Endothelial cell (in vitro differentiated cells): Measurements from ENCODE around the gene UBAC1. TPM values are rescaled to one million over a fixed set of nuclear protein-coding genes. Genes with fewer than 3 reads are reported as not detected.
A peak's percentile ranks its signal among the peaks of the same experiment; 100 is the strongest.

ENCODE experiments used
- DNase-seq: peaks from one replicate; pipeline ENCODE4 v3.0.0; 2021; ENCODE audit warnings: low spot score
- H3K27ac Mint-ChIP-seq: one replicate; pipeline ENCODE4 v1.8.0; 2021; ENCODE audit warnings: mixed read lengths, inconsistent platforms; ENCODE audit not compliant: unreplicated experiment
- H3K27me3 Mint-ChIP-seq: one replicate; pipeline ENCODE4 v1.8.0; 2021; ENCODE audit warnings: mild to moderate bottlenecking, moderate library complexity, mixed read lengths, inconsistent platforms; ENCODE audit not compliant: unreplicated experiment
- H3K36me3 Mint-ChIP-seq: one replicate; pipeline ENCODE4 v1.8.0; 2021; ENCODE audit warnings: mild to moderate bottlenecking, low read depth, mixed read lengths, inconsistent platforms; ENCODE audit not compliant: unreplicated experiment
- H3K4me1 Mint-ChIP-seq: one replicate; pipeline ENCODE4 v1.8.0; 2021; ENCODE audit warnings: mild to moderate bottlenecking, mixed read lengths, inconsistent platforms; ENCODE audit not compliant: unreplicated experiment
- H3K4me3 Mint-ChIP-seq: one replicate; pipeline ENCODE4 v1.8.0; 2021; ENCODE audit warnings: mild to moderate bottlenecking, mixed read lengths, inconsistent platforms; ENCODE audit not compliant: unreplicated experiment
- H3K9me3 Mint-ChIP-seq: one replicate; pipeline ENCODE4 v1.8.0; 2021; ENCODE audit warnings: mixed read lengths, inconsistent platforms; ENCODE audit not compliant: unreplicated experiment
- CTCF ChIP-seq: fragments of 200-600 bp; sonication (generic); IDR thresholded peaks from one replicate; pipeline ENCODE4 v1.5.0; 2021; ENCODE audit warnings: antibody characterized with exemption; ENCODE audit not compliant: unreplicated experiment
- total RNA-seq: library from RNA; stranded (reverse); fragmentation: NEBNext Ultra II Directional; extraction: Animal tissue kit (Norgen Biotek cat#: 25700); gene quantifications from one replicate; pipeline ENCODE4 v1.2.1, GENCODE V29; 2021; ENCODE audit not compliant: unreplicated experiment

The UBAC1 gene
- total RNA-seq, 1 donor from 2014 or later = 46.8 TPM

GRCh38 chr9:135973277-135974219, 12.4 kb upstream of the UBAC1 start:
- H3K27me3 Mint-ChIP-seq = peaks cover 3% of the 10 kb centered on the region
- no peak for DNase-seq

GRCh38 chr9:135971892-135972291, 10.7 kb upstream of the UBAC1 start:
- Mint-ChIP-seq H3K4me1 (peaks cover 7% of the 10 kb centered on the region), H3K27me3 (peaks cover 6% of the 10 kb centered on the region), H3K9me3 (no peaks in the 10 kb centered on the region), H3K36me3 (no peaks in the 10 kb centered on the region), H3K27ac (no peak overlapping the region), H3K4me3 (no peak overlapping the region)
- TF ChIP-seq CTCF = no peak
- DNase-seq = peak; percentile 67

More at GRCh38 chr9:135973277-135974219, 12.4 kb upstream of the UBAC1 start:
- H3K4me3 Mint-ChIP-seq = no peak overlapping the region
- no peak for TF ChIP-seq CTCF
- H3K36me3 Mint-ChIP-seq = no peaks in the 10 kb centered on the region
- no peaks in the 10 kb centered on the region for H3K9me3 Mint-ChIP-seq
- no peaks in the 10 kb centered on the region for H3K4me1 Mint-ChIP-seq
- no peak overlapping the region for H3K27ac Mint-ChIP-seq

- no peak for DNase-seq
- H3K36me3 Mint-ChIP-seq = no peaks in the 10 kb centered on the region
- peaks cover 5% of the 10 kb centered on the region for H3K27me3 Mint-ChIP-seq
- H3K9me3 Mint-ChIP-seq = no peaks in the 10 kb centered on the region
- TF ChIP-seq CTCF = no peak
- no peak overlapping the region for H3K27ac Mint-ChIP-seq
- H3K4me1 Mint-ChIP-seq = peaks cover 7% of the 10 kb centered on the region
- no peak overlapping the region for H3K4me3 Mint-ChIP-seq
These were observed 10.1 kb upstream of the UBAC1 start for GRCh38 chr9:135971111-135971766.

GRCh38 chr9:135970128-135970815, 9.1 kb upstream of the UBAC1 start:
- Mint-ChIP-seq H3K4me1 (peaks cover 7% of the 10 kb centered on the region), H3K36me3 (no peaks in the 10 kb centered on the region), H3K4me3 (peak overlapping the region; percentile 51), H3K27ac (no peak overlapping the region), H3K27me3 (peaks cover 5% of the 10 kb centered on the region), H3K9me3 (no peaks in the 10 kb centered on the region)
- TF ChIP-seq CTCF = no peak
- DNase-seq = no peak
